MV-4-11 (cell line): ENCODE results near the gene GP5.
A peak's percentile ranks its signal among the peaks of the same experiment; 100 is the strongest.

Experiments used
- DNase-seq: peaks from one replicate; lab custom pipeline; 2025; lab: John Stamatoyannopoulos, UW

GP5 gene

DNA sequence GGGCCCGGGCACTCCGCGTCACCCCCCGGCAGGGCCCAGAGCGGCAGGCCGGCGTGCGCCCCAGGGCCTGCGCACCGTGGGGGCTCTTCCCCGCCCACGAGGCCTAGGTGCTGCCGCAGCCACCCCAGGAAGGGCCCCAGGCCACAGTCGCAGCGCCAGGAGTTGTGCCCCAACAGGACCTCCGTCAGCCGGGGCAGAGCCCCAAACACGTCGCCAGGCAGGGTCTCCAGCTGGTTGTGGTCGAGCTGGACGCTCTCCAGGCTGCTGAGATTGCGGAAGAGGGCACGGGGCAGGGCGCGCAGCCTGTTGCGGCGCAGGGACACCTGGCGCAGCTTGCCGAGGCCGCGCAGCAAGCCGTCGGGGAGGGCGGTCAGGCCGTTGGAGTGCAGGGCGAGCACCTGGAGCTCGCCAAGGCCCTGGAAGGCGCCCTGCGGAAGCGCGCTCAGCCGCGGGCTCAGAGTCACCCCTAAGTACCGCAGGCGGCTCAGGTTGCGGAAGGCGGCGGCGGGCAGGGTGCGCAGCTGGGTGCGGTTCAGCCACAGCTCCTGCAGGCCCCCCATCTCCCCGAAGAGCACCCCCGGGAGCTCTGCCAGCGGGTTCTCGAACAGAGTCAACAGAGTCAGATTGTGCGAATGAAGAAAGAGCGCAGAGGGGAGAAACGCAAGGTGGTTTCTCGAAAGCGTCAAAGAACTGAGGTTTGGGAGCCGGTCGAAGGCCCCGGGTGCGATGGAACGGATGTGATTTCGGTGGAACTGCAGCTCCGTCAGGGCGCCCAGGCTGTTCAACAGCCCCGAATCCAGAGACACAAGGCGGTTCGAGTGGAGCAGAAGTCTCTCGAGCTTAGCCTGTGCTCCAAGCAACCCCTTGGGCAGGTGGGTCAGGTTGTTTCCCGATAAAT lies 2.0 kb downstream of the GP5 start:
- peak; percentile 48 for DNase-seq

DNA sequence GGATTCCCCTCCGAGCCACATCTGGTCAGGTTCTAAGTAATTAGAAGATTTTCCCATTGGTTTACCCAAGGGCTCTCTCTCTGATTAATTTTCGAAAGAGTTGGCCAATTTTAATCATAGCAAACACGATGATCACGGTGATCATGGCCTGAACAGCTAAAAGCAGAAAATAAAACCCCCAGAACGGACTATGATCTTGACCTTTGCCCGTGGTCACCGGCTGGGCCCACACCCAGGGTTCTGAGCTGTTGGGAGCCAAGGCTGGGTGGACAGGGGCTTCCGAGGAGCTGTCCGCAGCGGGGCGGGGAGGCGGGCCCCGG lies 2.6 kb downstream of the GP5 start:
- no peak for DNase-seq

DNA sequence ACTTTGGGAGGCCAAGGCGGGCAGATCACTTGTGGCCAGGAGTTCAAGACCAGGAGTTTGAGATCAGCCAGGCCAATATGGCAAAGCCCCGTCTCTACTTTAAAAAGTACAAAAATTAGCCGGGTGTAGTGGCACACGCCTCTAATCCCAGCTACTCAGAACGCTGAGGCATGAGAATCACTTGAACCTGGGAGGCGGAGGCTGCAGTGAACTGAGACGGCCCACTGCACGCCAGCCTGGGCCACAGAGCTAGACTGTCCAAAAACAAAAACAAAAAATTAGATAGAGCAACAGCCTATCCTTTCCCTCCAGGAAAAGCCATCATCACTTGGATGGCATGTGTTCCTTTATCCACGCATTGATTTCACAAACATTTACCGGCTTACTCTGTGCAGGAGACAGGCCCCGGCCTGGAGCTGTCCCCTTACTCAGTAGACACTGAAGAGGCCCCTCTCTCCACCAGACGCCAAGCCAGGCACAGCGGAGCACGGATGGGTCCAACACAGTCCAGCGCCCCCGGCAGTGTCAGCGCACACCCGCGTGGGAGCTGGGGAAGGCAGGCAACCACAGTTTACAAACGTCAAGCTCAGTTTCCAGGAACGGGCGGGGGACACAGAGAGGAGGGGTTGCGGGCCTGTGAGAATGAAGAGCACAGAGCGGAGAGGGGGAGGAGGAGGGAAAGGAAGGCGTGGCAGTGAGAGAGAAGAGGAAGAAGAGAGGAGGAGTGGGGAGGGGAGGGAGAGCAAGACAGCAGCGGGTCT lies 3.1 kb downstream of the GP5 start:
- DNase-seq = peak; percentile 54

DNA sequence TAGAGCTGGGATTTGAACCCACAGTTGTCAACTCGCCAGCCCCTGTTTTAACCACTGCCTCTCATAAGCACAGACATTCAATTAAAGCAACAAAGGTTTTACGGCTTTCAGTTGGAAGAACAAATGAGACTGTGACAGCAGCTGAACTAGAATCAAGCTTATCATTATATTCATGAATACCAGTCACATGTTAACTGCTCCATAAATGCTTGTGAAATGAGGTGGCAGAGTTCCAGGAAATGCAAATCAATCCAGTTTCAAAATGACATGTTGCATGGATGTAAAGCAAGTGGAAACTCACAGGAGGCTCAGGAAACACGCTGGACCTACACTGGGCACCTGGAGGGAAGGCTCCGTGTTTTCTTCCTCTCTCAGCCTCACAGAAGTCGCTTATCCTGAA lies 3.9 kb downstream of the GP5 start:
- no peak for DNase-seq

DNA sequence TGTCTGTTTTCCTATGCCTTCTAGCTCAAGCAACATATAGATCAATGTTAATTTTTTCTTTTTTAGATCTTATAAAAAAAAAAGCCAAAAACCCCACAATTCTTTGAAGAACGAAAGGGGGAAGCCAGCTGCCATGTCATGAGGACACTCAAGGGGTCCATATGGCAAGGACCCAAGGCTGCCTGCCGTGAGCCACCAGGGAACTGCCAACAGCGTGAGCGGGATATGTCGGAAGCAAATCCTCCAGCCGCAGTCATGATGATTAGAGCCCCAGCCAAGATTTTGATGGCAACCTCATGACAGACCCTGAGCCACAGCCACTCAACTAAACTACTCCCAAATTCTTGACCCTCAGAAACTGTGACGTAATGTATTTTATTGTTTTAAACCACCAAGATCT lies 6.5 kb downstream of the GP5 start:
- DNase-seq = no peak

DNA sequence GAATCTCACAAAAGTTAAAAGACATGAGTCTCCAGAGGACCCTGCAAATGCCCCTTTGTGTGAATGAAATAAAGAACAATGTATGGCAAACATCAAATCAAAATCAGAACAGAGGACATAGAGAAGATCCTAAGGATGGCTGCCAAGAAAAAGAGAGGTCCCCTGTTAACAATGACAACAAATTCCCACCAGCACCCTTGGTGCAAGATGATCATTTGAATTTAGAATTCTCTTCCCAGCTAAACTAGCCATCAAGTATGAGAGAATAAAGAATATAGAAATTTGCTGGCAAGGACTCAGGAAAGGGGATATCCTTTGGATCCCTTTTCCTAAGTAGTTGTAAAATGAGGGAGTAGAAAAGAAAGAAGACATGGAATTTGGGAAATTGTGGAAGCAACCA lies 8.2 kb downstream of the GP5 start:
- DNase-seq = no peak

DNA sequence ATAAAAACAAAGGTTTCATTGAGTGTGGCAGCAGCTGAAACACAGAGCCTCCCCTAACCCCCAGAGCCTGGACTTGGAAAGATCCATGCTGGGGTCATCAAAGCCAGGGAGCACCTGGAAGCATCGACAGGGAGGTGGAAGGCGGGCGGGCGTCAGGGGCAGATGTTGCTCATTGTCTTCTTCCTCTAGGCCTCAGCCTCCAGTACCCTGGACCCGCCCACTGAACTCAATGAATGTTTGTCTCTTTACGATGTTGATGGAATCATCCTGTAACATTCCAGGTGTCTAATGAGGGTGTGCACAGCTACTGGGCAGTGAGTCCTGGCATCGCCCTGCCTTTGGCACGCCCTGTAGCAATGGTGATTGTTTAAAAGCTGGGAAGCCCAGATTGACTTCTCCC lies 9.8 kb downstream of the GP5 start:
- DNase-seq = no peak

DNA sequence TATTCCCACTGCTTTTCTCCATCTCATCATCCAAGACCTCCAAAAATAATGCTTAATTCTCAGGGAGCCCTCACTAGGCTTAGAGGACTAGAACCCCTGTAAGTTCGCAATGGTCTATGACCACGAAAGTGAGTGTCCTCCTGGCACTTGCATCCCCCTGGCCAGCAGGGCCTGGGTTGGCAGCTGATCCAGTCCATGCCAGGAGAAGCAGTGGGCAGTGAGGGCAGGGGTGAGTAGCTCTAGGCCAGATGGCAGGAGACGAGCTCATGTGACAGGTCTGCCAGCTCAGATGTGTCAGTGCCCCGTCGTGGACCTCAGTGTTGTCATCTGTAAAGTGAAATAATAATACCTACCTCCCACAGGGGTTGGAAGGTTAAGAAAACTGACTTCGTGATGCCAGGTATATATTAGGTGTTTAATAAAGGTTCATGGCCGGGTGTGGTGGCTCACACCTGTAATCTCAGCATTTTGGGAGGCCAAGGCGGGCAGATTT lies 11.1 kb downstream of the GP5 start:
- no peak for DNase-seq

DNA sequence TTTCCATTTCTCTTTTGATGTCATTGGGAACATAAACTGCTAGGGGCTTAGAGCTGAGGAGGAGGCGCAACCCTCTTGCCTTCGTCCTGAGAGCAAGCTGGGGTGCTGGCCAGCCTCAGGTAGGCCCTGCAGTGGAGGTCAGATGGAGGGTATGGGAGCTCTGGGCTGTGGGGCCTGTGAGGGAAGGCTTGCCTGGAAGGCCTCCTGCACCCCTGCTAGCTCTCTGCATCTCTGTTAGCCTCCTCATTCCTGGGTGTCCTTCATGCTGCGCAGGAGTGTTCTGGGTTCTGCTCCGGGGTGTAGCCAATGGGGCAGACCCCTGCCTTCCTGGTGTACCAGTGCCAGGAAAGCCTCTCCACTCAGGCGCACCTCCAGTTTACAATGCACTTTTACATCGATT lies 11.8 kb downstream of the GP5 start:
- no peak for DNase-seq

DNA sequence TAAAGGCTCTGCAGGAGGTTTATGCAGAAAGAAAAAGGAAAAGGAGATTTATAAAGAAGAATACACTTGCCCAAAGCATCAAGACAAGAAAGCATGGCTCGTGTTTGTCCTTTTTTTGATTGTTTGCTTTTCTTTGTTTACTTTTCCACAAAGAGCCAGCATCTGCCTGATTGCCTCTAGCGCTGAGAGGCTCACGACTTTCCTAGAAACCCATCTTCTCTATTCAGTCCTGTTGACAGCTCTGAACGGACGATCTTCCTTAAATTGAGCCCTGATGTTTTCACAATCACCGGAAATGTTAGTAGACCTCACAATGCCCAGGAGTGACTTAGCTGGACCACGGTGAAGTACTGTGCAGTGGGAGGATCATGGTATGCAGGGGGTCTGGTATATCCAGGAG lies 12.4 kb downstream of the GP5 start:
- DNase-seq = no peak

DNA sequence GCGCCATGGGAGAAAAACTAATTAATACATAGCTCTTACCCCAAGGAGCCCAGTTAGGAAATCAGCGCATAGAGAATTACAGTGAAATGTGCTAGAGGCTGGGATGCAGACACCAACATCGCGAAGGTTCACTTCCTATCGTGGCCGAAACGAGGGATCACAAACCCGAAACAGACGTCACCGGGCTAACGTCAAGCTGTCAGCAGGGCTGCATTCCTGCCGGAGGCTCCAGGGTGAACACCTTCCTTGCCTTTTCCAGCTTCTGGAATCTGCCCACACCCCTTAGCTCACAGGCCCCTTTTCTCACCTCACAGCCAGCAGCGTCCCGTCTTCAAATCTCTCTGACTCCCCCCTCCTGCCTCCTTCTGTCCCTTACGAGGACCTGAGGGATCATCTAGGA lies 13.0 kb downstream of the GP5 start:
- no peak for DNase-seq

DNA sequence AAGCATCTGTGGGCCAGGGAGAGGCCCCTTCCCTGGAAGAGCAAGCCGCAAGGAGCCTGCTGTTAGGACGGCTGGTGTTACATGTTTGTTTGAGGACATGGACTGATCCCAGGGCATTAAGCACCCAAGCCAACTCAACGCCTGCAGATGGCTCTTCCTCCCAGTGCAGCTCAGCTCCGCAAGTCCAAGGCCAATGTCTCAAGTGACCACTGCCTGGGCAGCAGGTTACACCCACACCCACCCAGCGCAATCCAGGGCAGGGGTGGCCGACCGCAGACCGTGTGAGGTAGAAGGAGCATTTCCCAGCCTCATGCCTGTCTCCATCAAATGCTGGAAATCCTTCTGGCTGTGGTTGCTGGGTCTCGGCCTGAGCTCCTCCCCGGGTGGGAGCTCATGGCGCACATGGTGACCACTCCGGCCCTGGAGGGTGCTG lies 14.5 kb downstream of the GP5 start:
- DNase-seq = no peak

DNA sequence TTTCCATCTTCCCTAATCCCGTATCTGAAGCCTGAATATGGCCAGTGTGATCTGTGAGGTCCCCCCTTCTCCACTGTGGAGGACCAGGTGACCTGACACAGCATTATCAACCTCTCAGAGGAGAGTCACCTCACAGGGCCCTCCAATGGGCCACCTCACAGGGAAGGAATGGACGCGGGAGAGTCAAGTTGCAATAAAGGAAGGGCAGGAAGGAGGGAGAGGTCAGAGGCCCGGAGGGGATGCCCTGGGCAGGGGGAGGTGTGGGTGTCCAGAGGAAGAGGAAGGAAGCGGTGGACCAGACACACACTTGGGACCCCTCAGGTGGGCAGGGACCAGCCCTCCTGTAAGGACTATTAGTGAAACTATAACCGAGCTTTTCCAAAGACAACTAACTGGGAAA lies 14.9 kb downstream of the GP5 start:
- DNase-seq = no peak

DNA sequence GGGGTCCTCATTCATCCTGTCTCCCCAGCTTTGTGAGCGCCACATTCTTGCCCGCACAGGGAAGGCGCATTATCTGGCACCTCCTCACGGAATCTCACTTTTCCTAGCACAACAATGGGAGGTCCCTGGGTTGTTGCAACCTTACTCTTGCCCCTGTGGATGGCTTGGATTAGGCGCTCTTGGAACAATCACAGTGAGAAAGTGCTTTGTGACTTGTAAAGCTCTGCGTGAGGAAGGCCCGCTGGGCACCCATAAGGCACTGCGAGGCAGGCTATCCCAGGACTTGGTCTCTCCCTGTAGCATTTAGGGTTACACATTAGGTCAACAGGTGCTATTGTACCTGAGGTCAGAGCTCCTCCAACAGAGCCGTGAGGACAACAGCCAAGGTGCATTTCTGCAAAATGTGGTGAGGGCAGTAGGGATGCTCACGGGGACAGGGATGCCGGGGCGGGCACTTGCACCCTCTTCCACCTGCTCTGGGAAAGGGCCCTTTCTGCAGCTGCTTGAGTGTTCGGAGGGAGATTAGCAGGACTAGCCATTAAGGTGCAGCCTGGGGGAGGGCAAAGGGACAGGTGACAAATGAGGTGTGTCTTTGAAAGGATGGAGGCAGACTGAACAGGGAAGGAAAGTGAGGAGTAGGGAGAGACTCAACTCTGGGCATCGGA lies 15.7 kb downstream of the GP5 start:
- no peak for DNase-seq

DNA sequence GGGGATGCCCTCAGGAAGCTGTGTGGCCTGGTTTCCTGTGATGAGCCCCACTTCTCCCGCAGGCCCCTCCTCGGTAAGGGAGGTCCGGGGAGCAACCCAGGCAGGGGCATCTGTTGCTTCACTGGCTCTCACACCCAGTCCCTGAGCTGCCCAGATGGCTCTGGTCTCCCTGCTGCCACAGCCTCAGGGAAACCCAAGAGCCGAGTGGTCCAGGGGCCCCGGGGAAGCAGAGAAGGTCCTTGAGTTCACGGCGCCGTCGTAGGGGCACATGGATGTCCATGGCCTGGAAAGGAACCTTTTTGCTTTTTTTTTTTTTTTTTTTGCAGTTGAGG lies 16.2 kb downstream of the GP5 start:
- no peak for DNase-seq

DNA sequence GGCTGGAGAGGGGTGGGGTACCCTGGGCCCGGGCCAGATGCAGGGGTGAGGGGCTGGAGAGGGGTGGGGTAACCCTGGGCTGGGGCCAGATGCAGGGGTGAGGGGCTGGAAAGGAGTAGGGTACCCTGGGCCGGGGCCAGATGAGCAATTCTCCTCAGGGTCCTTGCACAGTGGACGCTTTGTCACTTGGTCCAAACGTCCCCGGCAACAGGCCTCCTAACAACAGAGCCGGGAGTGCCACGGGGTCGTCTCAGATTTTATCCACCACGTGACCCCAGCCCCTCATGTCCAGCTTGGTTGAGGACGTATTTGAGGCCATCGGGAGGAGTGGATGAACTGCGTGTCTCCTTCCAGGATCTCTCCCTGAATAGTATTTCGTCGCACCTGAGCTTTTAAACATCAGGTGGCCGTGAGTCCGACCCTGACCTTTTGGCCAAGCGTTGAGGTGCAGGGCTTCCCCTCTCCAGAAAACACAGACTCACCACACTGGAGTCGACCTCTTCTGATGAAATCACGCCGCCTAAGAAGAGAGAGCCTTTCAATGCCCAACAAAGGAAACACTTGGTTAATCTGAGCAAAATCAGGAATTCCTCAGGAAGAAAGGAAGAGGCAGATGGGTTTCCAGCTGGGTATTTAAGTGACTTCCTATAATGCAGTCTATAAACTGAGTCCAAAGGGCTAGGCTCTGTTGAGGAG lies 16.7 kb downstream of the GP5 start:
- no peak for DNase-seq

DNA sequence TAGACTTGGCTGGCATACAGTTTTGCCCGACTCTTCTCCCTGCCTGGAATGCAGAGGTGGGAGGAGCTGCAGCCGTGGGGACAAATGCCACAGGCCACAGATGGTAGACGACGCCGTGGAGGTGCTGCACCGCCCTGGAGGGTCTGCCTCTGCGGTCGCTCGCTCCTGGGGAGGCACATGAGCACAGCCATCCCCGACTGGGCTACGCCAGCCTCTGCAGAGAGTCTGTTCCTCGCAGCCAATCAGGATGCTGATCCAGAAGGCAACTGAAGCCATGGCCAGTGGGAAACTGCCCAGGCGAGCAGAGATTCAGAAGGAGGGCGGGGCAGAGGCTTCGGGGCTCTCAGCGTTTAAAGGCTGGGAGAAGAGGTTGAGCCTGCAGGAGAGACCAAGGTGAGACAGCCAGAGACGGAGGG lies 17.6 kb downstream of the GP5 start:
- no peak for DNase-seq

DNA sequence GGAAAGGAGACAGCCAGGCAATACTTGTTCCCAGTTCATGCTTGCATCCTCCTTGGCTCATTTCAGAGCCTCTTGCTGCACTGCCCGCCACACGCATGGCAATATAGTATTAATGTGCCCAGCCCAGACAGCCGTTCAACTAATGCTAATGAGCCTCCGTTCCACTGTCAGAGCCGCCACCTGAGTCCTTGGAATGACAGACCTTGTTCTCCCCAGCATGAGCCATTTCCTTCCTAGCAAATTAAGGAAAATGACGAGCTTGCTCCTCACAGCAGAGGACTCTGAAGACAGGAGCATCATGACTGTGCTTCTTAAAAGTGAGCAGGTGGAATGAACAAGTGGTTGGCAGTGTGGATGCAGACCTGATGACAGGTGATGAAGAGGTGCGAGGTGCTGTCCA lies 18.7 kb downstream of the GP5 start:
- no peak for DNase-seq

DNA sequence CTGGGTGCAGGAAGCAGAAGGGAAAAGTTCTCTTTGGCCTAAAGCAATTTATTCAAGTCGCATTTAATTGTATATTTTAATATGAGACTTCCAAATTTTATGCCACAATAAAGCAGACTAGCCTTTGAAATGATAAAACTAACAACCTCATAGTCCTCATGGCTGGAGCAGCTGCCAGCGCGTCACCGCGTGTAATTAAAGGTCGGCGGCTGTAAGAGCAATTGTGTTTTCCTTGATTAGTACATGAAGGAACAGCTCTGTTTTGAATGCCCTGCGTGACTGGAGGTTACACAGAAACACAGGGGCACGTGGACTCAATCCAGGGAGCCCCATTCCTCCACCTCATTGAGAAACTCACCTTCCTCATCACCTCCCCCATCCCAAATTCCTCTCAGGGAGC lies 19.4 kb downstream of the GP5 start:
- DNase-seq = no peak

DNA sequence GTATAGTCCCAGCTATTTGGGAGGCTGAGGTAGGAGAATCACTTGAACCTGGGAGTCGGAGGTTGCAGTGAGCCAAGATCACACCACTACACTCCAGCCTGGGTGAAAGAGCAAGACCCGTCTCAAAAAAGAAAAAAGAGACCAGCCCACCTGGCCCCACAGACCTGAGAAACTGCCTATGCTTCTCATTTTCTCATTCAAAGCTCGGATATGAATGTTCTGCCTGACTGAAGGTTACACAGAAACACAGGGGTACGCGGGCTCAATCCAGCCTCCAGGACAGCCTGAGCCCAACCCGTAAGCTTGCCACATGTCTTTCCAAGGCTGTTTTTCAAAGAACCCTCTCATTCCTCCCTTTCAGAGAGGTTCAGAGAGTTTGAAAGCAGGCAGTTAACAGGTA lies 19.8 kb downstream of the GP5 start:
- no peak for DNase-seq

DNA sequence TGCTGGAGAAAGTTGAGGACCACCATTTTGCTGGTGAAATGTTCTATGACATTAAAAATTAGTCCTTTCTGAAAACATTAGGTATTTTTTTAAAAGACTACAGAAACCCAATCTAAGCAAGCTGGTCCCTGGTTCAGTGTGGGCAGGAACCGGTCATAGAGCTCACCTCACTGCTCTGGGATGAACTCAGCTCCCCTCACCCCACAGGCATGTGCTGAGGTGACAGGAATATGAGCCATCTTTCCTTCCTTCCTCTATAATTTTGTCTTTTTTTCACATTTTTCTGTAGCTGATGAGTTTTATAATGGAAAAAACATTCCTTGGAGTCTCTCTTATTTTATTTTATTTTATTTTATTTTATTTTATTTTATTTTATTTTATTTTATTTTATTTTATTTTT lies 21.4 kb downstream of the GP5 start:
- no peak for DNase-seq

DNA sequence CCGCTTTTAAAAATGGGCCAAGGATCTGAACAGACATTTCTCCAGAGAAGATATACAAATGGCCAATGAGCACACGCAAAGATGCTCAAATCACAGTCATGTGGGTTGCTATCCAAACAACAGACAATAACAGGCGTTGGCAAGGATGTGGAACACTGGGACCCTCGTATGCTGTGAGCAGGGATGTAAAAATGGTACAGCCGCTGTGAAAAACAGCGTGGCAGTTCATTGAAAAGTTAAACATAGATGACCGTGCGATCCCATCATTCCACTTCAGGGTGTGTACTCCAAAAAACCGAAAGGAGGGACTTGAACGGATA lies 22.9 kb downstream of the GP5 start:
- no peak for DNase-seq
